Activated CD4-positive, alpha-beta memory T cell treated with anti-CD3 and anti-CD28 coated beads for 36 hours (primary cell): Measurements from ENCODE around the gene MARK4. TPM values are rescaled to one million over a fixed set of nuclear protein-coding genes. Genes with fewer than 3 reads are reported as not detected.

Experiments
- CTCF ChIA-PET: fragments of 350-600 bp; sonication (Branson Sonifier 250); formaldehyde crosslinking; loops from one replicate; lab custom pipeline; 2021; ENCODE audit warnings: antibody characterized with exemption, inconsistent platforms; lab: Charles Lee
- POLR2A ChIA-PET: fragments of 350-600 bp; sonication (Branson Sonifier 250); formaldehyde crosslinking; loops from one replicate; lab custom pipeline; 2021; ENCODE audit warnings: antibody characterized with exemption; lab: Charles Lee
- DNase-seq: peaks from one replicate; pipeline ENCODE4 v3.0.0-alpha.2; 2020
- H3K27ac Mint-ChIP-seq: one replicate; pipeline ENCODE4 v1.8.0; 2021; ENCODE audit warnings: mixed read lengths
- H3K27me3 Mint-ChIP-seq: one replicate; pipeline ENCODE4 v1.8.0; 2021; ENCODE audit warnings: mixed read lengths
- H3K36me3 Mint-ChIP-seq: one replicate; pipeline ENCODE4 v1.8.0; 2021; ENCODE audit warnings: mixed read lengths
- H3K4me1 Mint-ChIP-seq: one replicate; pipeline ENCODE4 v1.8.0; 2021; ENCODE audit warnings: low read depth, mixed read lengths
- H3K4me3 Mint-ChIP-seq: one replicate; pipeline ENCODE4 v1.8.0; 2021; ENCODE audit warnings: mild to moderate bottlenecking, mixed read lengths
- H3K9me3 Mint-ChIP-seq: one replicate; pipeline ENCODE4 v1.8.0; 2021; ENCODE audit warnings: mixed read lengths
- intact Hi-C: fragments of 100-400 bp; cut with micrococcal nuclease; formaldehyde crosslinking; loops from one replicate; pipeline ENCODE4 v1.15.1; 2023
- total RNA-seq, 2 experiments: library from RNA; stranded (reverse); gene quantifications; one replicate each; pipeline ENCODE4 v1.2.3, GENCODE V29; 2021

Gene MARK4
- total RNA-seq, 2 experiments from 2014 or later: 20.3 to 21.6 TPM

DNA sequence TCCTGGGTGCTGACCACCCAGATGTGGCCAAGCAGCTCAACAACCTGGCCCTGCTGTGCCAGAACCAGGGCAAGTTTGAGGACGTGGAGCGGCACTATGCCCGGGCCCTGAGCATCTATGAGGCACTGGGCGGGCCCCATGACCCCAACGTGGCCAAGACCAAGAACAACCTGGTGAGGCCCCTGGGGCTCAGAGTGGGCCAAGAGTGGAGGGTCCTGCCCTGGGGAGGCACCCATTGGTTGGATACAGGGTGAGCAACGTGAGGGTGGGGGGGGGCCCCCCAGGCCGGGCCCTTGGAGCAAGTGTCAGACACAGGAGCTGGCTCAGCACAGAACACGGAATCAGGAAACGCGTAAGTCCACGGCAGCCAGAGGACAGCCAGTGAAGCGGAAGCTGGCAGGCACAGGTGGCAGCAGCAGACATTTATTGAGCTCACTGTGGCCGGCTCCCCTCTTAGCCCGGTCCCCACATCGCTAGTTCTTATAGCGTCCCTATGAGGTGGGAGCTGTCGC is 98.4 kb downstream of the MARK4 start:
- no peak for DNase-seq
- intact Hi-C loops: no loop called here
- no peak overlapping the region for H3K27ac Mint-ChIP-seq
- H3K4me3 Mint-ChIP-seq: no peak overlapping the region
- H3K9me3 Mint-ChIP-seq: no peaks in the 10 kb centered on the region
- CTCF ChIA-PET: no interaction called here
- H3K36me3 Mint-ChIP-seq: peaks cover 7% of the 10 kb centered on the region
- POLR2A ChIA-PET: no interaction called here
- H3K27me3 Mint-ChIP-seq: peaks cover 11% of the 10 kb centered on the region
- H3K4me1 Mint-ChIP-seq: no peaks in the 10 kb centered on the region

- no peak overlapping the region for H3K4me3 Mint-ChIP-seq
- ChIA-PET POLR2A (no interaction called here), CTCF (no interaction called here)
- no peak for DNase-seq
- H3K9me3 Mint-ChIP-seq: no peaks in the 10 kb centered on the region
- no peak overlapping the region for H3K27ac Mint-ChIP-seq
- H3K27me3 Mint-ChIP-seq: peaks cover 7% of the 10 kb centered on the region
- H3K36me3 Mint-ChIP-seq: peaks cover 11% of the 10 kb centered on the region
- intact Hi-C loops: no loop called here
- H3K4me1 Mint-ChIP-seq: no peaks in the 10 kb centered on the region
These were observed 99.5 kb downstream of the MARK4 start for GRCh38 chr19:45350477-45351058.

DNA sequence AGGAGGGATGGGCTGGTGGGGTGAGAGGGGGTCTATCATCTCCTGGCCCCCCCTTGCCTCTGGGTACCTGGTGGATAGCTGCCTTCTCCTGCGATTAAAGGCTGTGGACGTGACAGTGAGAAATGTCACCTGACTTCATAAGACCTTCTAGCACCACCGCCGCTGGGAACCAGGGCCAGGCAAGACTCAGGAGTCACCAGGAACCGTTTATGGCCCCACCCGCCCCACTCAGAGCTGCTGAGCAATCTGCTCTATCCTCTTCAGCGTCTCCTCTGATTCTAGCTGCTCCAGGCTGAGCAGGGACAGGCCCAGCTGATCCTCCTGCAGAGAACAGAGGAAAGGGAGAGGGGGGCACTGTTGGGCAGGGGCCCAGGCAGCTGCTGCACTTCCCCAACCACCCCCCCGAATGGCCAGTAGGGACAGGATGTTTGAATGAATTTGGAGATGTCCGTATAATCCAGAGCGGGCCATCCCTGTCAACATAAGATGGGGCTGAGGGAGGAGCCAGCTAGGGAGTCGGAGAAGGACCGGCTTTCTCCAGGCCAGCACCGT is 100.4 kb downstream of the MARK4 start:
- intact Hi-C loops: no loop called here
- H3K27ac Mint-ChIP-seq: no peak overlapping the region
- CTCF ChIA-PET: no interaction called here

DNA sequence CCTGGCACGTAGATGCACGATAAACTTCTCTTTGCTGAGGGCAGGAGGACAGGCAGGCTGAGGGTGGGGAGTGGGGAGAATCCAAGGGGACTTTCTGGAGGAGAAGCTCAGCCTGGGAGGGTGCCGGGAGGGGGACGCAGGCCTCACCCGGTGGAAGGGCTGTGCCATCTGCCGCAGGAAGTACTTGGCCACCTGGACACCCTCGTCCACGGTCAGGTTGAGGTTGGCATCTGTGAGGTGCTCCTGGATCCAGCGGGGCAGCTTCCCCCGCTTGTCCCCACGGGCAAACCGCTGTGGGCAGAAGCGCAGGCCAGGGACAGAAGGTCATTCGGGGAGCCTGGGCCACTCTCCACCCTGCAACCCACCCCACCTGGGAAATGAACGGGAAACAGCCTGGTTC is 101.0 kb downstream of the MARK4 start:
- no peaks in the 10 kb centered on the region for H3K4me1 Mint-ChIP-seq
- CTCF ChIA-PET: no interaction called here
- DNase-seq: no peak
- peaks cover 19% of the 10 kb centered on the region for H3K36me3 Mint-ChIP-seq
- H3K27ac Mint-ChIP-seq: no peak overlapping the region
- intact Hi-C loops: no loop called here
- no peaks in the 10 kb centered on the region for H3K9me3 Mint-ChIP-seq
- POLR2A ChIA-PET: no interaction called here
- no peaks in the 10 kb centered on the region for H3K27me3 Mint-ChIP-seq
- no peak overlapping the region for H3K4me3 Mint-ChIP-seq

More for the DNA sequence above, 100.4 kb downstream of the MARK4 start:
- H3K27me3 Mint-ChIP-seq: no peaks in the 10 kb centered on the region
- H3K36me3 Mint-ChIP-seq: peaks cover 15% of the 10 kb centered on the region
- H3K4me3 Mint-ChIP-seq: no peak overlapping the region
- no peaks in the 10 kb centered on the region for H3K4me1 Mint-ChIP-seq
- no peak for DNase-seq
- POLR2A ChIA-PET: interaction anchor here (0.5 kb wide), 1 partner anchor 9 kb away, joined by 3 read pairs; no protein-coding TSS in a partner anchor
- no peaks in the 10 kb centered on the region for H3K9me3 Mint-ChIP-seq

DNA sequence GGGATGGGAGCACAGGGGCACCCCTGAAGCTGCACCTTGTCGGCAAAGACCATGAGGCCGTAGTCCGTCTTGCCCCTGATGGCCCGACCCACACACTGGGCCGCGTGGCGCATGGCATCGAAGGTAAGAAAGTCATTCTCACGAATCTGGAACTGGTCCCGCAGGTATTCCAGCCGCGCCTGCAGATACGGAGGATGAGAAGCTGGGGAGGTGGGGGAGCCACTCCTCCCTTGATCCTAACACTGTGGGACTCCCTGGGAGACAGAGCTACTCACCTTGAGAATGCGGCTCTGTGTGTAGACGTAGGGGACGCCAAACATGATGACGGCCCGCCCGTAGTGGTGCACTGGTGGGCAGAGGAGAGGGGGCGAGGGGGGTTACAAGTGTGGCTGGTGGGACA is 101.4 kb downstream of the MARK4 start:
- ChIA-PET POLR2A (no interaction called here), CTCF (no interaction called here)
- Mint-ChIP-seq H3K4me3 (no peak overlapping the region), H3K27me3 (no peaks in the 10 kb centered on the region), H3K27ac (no peak overlapping the region), H3K36me3 (peaks cover 21% of the 10 kb centered on the region), H3K9me3 (no peaks in the 10 kb centered on the region), H3K4me1 (no peaks in the 10 kb centered on the region)
- no peak for DNase-seq
- intact Hi-C loops: no loop called here

DNA sequence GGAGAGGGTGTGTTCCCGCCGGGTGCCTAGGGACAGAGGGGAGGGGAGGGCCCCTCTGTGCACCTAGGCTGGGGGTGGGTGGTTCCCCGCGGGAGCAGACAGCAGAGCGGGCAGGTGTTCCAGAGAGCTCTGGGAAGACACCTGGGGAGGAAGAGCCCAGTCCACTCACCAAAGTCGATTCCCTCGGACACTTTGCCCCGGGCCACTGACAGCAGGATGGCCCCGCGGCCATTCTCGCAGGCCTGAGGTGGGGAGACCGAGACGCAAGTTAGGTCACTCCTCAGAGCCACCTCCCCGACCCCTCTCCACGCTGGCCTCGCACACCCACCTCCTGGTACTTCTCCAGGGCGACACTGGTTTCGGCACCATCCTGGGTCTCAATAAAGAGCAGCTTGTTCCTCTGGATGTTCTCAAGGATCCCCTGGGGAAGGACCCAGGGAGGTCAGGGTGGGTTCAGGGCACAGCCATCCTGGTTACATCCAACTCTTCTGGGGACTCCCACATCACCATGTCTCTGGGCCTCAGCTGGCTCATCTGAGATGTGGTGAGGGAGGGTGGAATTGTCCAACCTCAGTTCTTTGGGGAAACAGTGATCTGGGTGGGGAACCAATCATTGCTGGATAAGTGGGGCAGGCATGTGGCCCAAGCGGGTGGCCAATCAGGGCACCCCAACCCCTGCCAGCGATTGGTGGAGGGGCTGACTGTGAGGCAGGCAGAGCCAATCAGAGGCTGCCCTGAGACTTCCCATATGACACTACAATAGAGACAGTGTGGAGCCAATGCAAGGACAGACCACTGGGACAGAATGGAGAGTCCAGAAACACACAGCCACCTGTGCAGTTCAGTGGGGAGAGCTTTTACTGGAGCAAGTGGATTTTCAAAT is 102.1 kb downstream of the MARK4 start:
- POLR2A ChIA-PET: no interaction called here
- Mint-ChIP-seq H3K27ac (no peak overlapping the region), H3K36me3 (peaks cover 21% of the 10 kb centered on the region), H3K27me3 (no peaks in the 10 kb centered on the region), H3K4me1 (no peaks in the 10 kb centered on the region), H3K4me3 (no peak overlapping the region), H3K9me3 (no peaks in the 10 kb centered on the region)
- intact Hi-C loops: no loop called here
- DNase-seq: no peak
- CTCF ChIA-PET: no interaction called here

- H3K27ac Mint-ChIP-seq: no peak overlapping the region
- CTCF ChIA-PET: no interaction called here
- H3K4me3 Mint-ChIP-seq: no peak overlapping the region
- intact Hi-C loops: no loop called here
- POLR2A ChIA-PET: no interaction called here
- H3K27me3 Mint-ChIP-seq: no peaks in the 10 kb centered on the region
- no peak for DNase-seq
- H3K4me1 Mint-ChIP-seq: no peaks in the 10 kb centered on the region
- H3K9me3 Mint-ChIP-seq: no peaks in the 10 kb centered on the region
- H3K36me3 Mint-ChIP-seq: peaks cover 21% of the 10 kb centered on the region
These were observed 103.3 kb downstream of the MARK4 start for GRCh38 chr19:45354241-45354842.

Other genes with a start within 250 kb of the MARK4 start
- gene RELB, start 249.8 kb upstream of the MARK4 start, total RNA-seq: 10 to 100 TPM; 62.4 to 63.1 TPM
- gene CLASRP, start 212.2 kb upstream of the MARK4 start, total RNA-seq: 10 to 100 TPM; 89.6 to 98.4 TPM
- 1 to 10 TPM; 3.2 to 3.6 TPM for gene ZNF296, start 174.8 kb upstream of the MARK4 start, total RNA-seq
- gene GEMIN7, start 172.0 kb upstream of the MARK4 start, total RNA-seq: 10 to 100 TPM; 29.8 to 30.1 TPM
- gene PPP1R37, start 158.1 kb upstream of the MARK4 start, total RNA-seq: 10 to 100 TPM; 12.7 to 13.1 TPM
- under 1 TPM; 0.10 to 0.22 TPM for gene NKPD1, start 90.3 kb upstream of the MARK4 start, total RNA-seq
- gene TRAPPC6A, start 73.0 kb upstream of the MARK4 start, total RNA-seq: 10 to 100 TPM; 35.1 to 39.9 TPM
- gene BLOC1S3, start 72.5 kb upstream of the MARK4 start, total RNA-seq: 10 to 100 TPM; 10.4 to 11.8 TPM
- not detected for gene EXOC3L2, start 5.9 kb upstream of the MARK4 start, total RNA-seq
- not detected for gene CKM, start 71.6 kb downstream of the MARK4 start, total RNA-seq
- not detected for gene KLC3, start 89.5 kb downstream of the MARK4 start, total RNA-seq
- 10 to 100 TPM; 27.2 to 27.4 TPM for gene ERCC2, start 119.3 kb downstream of the MARK4 start, total RNA-seq
- 1 to 10 TPM; 8.1 to 9.2 TPM for gene PPP1R13L, start 153.8 kb downstream of the MARK4 start, total RNA-seq
- 10 to 100 TPM; 11.1 to 12.6 TPM for gene POLR1G, start 155.4 kb downstream of the MARK4 start, total RNA-seq
- 10 to 100 TPM; 59.4 to 59.7 TPM for gene ERCC1, start 172.6 kb downstream of the MARK4 start, total RNA-seq
- 1 to 10 TPM; 3.7 to 5.9 TPM for gene FOSB, start 216.7 kb downstream of the MARK4 start, total RNA-seq
- gene RTN2, start 245.8 kb downstream of the MARK4 start, total RNA-seq: 1 to 10 TPM; 1.5 to 2.2 TPM
- gene PPM1N, start 247.2 kb downstream of the MARK4 start, total RNA-seq: 1 to 10 TPM; 3.5 to 3.6 TPM